HepG2 (cell line): ENCODE measurements around the gene PHLDB1. TPM values are rescaled to one million over a fixed set of nuclear protein-coding genes. Genes with fewer than 3 reads are reported as not detected.
A peak's percentile ranks its signal among the peaks of the same experiment; 100 is the strongest.

Experiments used
- ATAC-seq: fragments of 200-7000 bp; cut with Tn5 transposase; 3 replicates; pipeline ENCODE4 v1.9.1; 2020; ENCODE audit warnings: mild to moderate bottlenecking, moderate library complexity
- BruUV-seq: library from RNA; stranded (reverse); fragments of 400-500 nt; replicated peaks from 2 replicates; lab custom pipeline; 2021; lab: Mats Ljungman, UMichigan
- CTCF ChIA-PET: fragments of 300-600 bp; formaldehyde crosslinking; extraction: SDS; loops from one replicate; lab custom pipeline; 2021; ENCODE audit warnings: low total read pairs, inconsistent platforms, low intra/inter-chr PET ratio; lab: Yijun Ruan, JAX
- POLR2A ChIA-PET: fragments of 350-600 bp; sonication (Branson Sonifier 250); formaldehyde crosslinking; loops from one replicate; lab custom pipeline; 2020; ENCODE audit warnings: antibody characterized with exemption, inconsistent platforms; lab: Yijun Ruan, JAX
- DNase-seq: peaks from one replicate; pipeline ENCODE4 v3.0.0-alpha.2; 2015; ENCODE audit warnings: low spot score
- FAIRE-seq: peaks from 3 replicates; lab custom pipeline; 2011; peaks lifted over from hg19 to GRCh38; lab: Jason Lieb, UNC
- H2AFZ ChIP-seq: one replicate; pipeline ENCODE4 v1.6.1; 2011; ENCODE audit warnings: low read length, inconsistent platforms
- H3K27ac ChIP-seq: fragments of 300-600 bp; 3 replicates; pipeline ENCODE4 v1.8.0; 2011; ENCODE audit warnings: mixed run types, mild to moderate bottlenecking, mixed read lengths, low read length, inconsistent platforms; ENCODE audit not compliant: insufficient read depth; ENCODE audit errors: extremely low read length
- H3K27me3 ChIP-seq, 2 experiments: fragments of 200-600 bp in 1 of 2; 2 replicates in 1 of 2; 3 replicates in 1 of 2; pipeline versions ENCODE4 v1.6.0 to v1.8.0; 2011; ENCODE audit warnings: low read length in 2 of 2, mild to moderate bottlenecking in 2 of 2, moderate library complexity in 2 of 2, inconsistent platforms in 1 of 2; ENCODE audit not compliant: insufficient read depth in 2 of 2, control insufficient read depth in 1 of 2
- H3K36me3 ChIP-seq, 2 experiments: fragments of 200-600 bp in 1 of 2; replicated peaks in 1 of 2; 2 replicates in 1 of 2; 3 replicates in 1 of 2; pipeline versions ENCODE4 v1.5.1 to v1.8.0; 2011; ENCODE audit warnings: low read length in 2 of 2, inconsistent platforms in 1 of 2; ENCODE audit not compliant: insufficient read depth in 2 of 2, control insufficient read depth in 1 of 2
- H3K4me1 ChIP-seq: 2 replicates; pipeline ENCODE4 v1.5.1; 2012; ENCODE audit warnings: low read length, inconsistent platforms; ENCODE audit not compliant: insufficient read depth
- H3K4me2 ChIP-seq: 2 replicates; pipeline ENCODE4 v1.6.0; 2011; ENCODE audit warnings: low read depth, low read length, inconsistent platforms
- H3K4me3 ChIP-seq, 3 experiments: fragments of 200-600 bp in 1 of 3; sonication (generic), shearing (Covaris generic) in 1 of 3; replicated peaks in 1 of 3; 2 replicates each; pipeline ENCODE4 v1.5.1; 2011 to 2016; ENCODE audit warnings: low read length in 3 of 3, inconsistent platforms in 2 of 3, low read depth in 2 of 3, mild to moderate bottlenecking in 2 of 3, control low read depth in 1 of 3, mixed read lengths in 1 of 3; ENCODE audit not compliant: insufficient read depth in 1 of 3
- H3K79me2 ChIP-seq: one replicate; pipeline ENCODE4 v1.6.1; 2011; ENCODE audit warnings: low read length, inconsistent platforms; ENCODE audit not compliant: insufficient read depth
- H3K9ac ChIP-seq: 2 replicates; pipeline ENCODE4 v1.6.0; 2011; ENCODE audit warnings: mild to moderate bottlenecking, low read depth, low read length, inconsistent platforms; ENCODE audit not compliant: insufficient read depth
- H3K9me3 ChIP-seq: 2 replicates; pipeline ENCODE4 v1.5.1; 2012; ENCODE audit warnings: mild to moderate bottlenecking, low read length
- H4K20me1 ChIP-seq: 2 replicates; pipeline ENCODE4 v1.6.0; 2011; ENCODE audit warnings: inconsistent platforms, mild to moderate bottlenecking, low read length, moderate library complexity; ENCODE audit not compliant: insufficient read depth
- CAMTA2 ChIP-seq: sonication (generic); formaldehyde crosslinking; IDR thresholded peaks from 2 replicates; pipeline ENCODE4 v1.4.0; 2020; ENCODE audit warnings: mild to moderate bottlenecking, missing genetic modification reagents, borderline replicate concordance
- HDAC2 ChIP-seq: sonication (generic); formaldehyde crosslinking; IDR thresholded peaks from 2 replicates; pipeline ENCODE4 v1.4.0; 2020; ENCODE audit warnings: missing genetic modification reagents
- HNF4G ChIP-seq, 2 experiments: sonication (generic) in 1 of 2; formaldehyde crosslinking in 1 of 2; IDR thresholded peaks; 2 replicates each; pipeline versions ENCODE4 v1.4.0 to v1.6.1; 2011 to 2020; ENCODE audit warnings: borderline replicate concordance in 2 of 2, low read depth in 2 of 2, mild to moderate bottlenecking in 2 of 2, low read length in 1 of 2, missing genetic modification reagents in 1 of 2, moderate library complexity in 1 of 2
- KLF15 ChIP-seq: sonication (generic); formaldehyde crosslinking; IDR thresholded peaks from 2 replicates; pipeline ENCODE4 v1.8.1; 2023; ENCODE audit warnings: borderline replicate concordance, mild to moderate bottlenecking, inconsistent platforms, missing genetic modification reagents, mixed read lengths
- MXI1 ChIP-seq: IDR thresholded peaks from 3 replicates; pipeline ENCODE4 v1.6.1; 2012; ENCODE audit warnings: low read depth, low read length, inconsistent platforms, borderline replicate concordance
- NR2C2 ChIP-seq: sonication (generic); formaldehyde crosslinking; IDR thresholded peaks from 2 replicates; pipeline ENCODE4 v1.4.0; 2020; ENCODE audit warnings: missing genetic modification reagents, mild to moderate bottlenecking, moderate library complexity, borderline replicate concordance
- RARA ChIP-seq: IDR thresholded peaks from 2 replicates; pipeline ENCODE4 v1.6.1; 2016; ENCODE audit warnings: missing genetic modification reagents, missing compliant biosample characterization
- SIN3B ChIP-seq: fragments of 150-350 bp; IDR thresholded peaks from 2 replicates; pipeline ENCODE4 v1.6.1; 2014; ENCODE audit warnings: low read length
- SMARCC2 ChIP-seq: fragments of 450-650 bp; IDR thresholded peaks from 2 replicates; pipeline ENCODE4 v1.6.1; 2017; ENCODE audit warnings: antibody characterized with exemption, mild to moderate bottlenecking
- THAP11 ChIP-seq: IDR thresholded peaks from 2 replicates; pipeline ENCODE4 v1.6.1; 2016; ENCODE audit warnings: missing biosample characterization, missing genetic modification reagents
- ZBTB7B ChIP-seq: sonication (generic); formaldehyde crosslinking; IDR thresholded peaks from 2 replicates; pipeline ENCODE4 v1.4.0; 2020; ENCODE audit warnings: missing genetic modification reagents
- ZFY ChIP-seq: sonication (generic); formaldehyde crosslinking; IDR thresholded peaks from 2 replicates; pipeline ENCODE4 v1.4.0; 2020; ENCODE audit warnings: missing genetic modification reagents
- ZNF160 ChIP-seq: sonication (generic); formaldehyde crosslinking; IDR thresholded peaks from 2 replicates; pipeline ENCODE4 v1.8.0; 2022; ENCODE audit warnings: mild to moderate bottlenecking, inconsistent platforms, missing genetic modification reagents
- ZNF644 ChIP-seq: IDR thresholded peaks from 2 replicates; pipeline ENCODE4 v1.6.1; 2016; ENCODE audit warnings: low read depth
- ZNF792 ChIP-seq: IDR thresholded peaks from 2 replicates; pipeline ENCODE4 v1.6.1; 2016
- ZNF839 ChIP-seq: sonication (generic); formaldehyde crosslinking; IDR thresholded peaks from 2 replicates; pipeline ENCODE4 v1.4.0; 2020; ENCODE audit warnings: missing genetic modification reagents, mild to moderate bottlenecking, borderline replicate concordance
- ZSCAN31 ChIP-seq: sonication (generic); formaldehyde crosslinking; IDR thresholded peaks from 2 replicates; pipeline ENCODE4 v1.5.0; 2020; ENCODE audit warnings: low read depth, mild to moderate bottlenecking, missing genetic modification reagents
- WGBS: methylation state at CpG from one replicate; pipeline ENCODE4 v1.1.6; 2017; ENCODE audit warnings: low lambda C conversion rate; 5-methylcytosine and 5-hydroxymethylcytosine counted together
- in situ Hi-C: cut with HindIII; loops from 2 replicates; pipeline ENCODE4 v1.10.0; 2017; ENCODE audit warnings: low pct_unique_long_range_greater_than_20kb; ENCODE audit not compliant: extremely low pct_ligation_motif_present
- intact Hi-C: fragments of 100-400 bp; cut with micrococcal nuclease; formaldehyde crosslinking; loops from one replicate; pipeline ENCODE4 v1.10.0; 2022; ENCODE audit not compliant: unreplicated experiment
- polyA plus RNA-seq, 8 experiments: library from polyadenylated mRNA; depleted of rRNA in 3 of 8; stranded (reverse) in 7 of 8; unstranded in 1 of 8; fragments of >200 nt; fragmentation: Illumina TruSeq in 4 of 8; extraction: Trizol in 4 of 8; gene quantifications; 2 replicates each; pipeline versions ENCODE4 v1.2.1 to v1.2.3, GENCODE V29; 2011 to 2016; ENCODE audit warnings: low read depth in 4 of 8, missing spikeins in 1 of 8, mixed read lengths in 1 of 8; ENCODE audit not compliant: insufficient read depth in 1 of 8
- total RNA-seq, 5 experiments: library from RNA; depleted of rRNA; stranded (reverse); fragments of >200 nt; fragmentation: Illumina TruSeq; extraction: Trizol; gene quantifications; 2 replicates each; pipeline ENCODE4 v1.2.3, GENCODE V29; 2016; ENCODE audit warnings: low read depth in 1 of 5
- TF ChIP-seq, protein P1 (sequence below): sonication (generic); formaldehyde crosslinking; IDR thresholded peaks from 2 replicates; pipeline ENCODE4 v1.5.0; 2020; ENCODE audit warnings: mild to moderate bottlenecking, missing genetic modification reagents, moderate library complexity

The PHLDB1 gene
- total and polyA plus RNA-seq, 2 of the 13 experiments (the other 11 are each of a cell fraction or from before 2014, with no cell fraction given), result 13.8 to 14.2 TPM

DNA sequence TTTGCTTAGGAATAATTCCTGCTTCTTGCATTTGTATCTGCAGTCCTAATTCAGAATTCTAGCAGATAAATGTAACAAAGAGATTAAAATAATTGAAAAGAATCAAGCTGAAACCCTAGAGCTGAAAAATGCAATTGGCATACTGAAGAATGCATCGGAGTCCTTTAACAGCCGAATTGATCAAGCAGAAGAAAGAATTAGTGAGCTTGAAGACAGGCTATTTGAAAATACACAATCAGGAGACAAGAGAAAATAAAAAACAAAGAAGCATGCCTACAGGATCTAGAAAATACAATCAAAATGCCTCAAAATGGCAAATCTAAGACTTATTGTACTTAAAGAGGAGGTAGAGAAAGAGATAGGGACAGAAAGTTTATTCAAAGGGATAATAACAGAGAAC is 63.8 kb downstream of the PHLDB1 start:
- no peaks in the 10 kb centered on the region for H3K9me3 ChIP-seq
- DNase-seq, result no peak
- H3K27me3 ChIP-seq, result no peaks in the 10 kb centered on the region
- H3K27ac ChIP-seq, result no peak overlapping the region
- peaks cover 44% of the 10 kb centered on the region for H3K4me1 ChIP-seq
- peak; percentile 97 for TF ChIP-seq ZNF160 (CRISPR knock-in tag)
- no peak for TF ChIP-seq SIN3B
- ChIA-PET CTCF (no interaction called here), POLR2A (no interaction called here)
- H2AFZ ChIP-seq, result no peak overlapping the region
- BruUV-seq, result no TSS peak
- H3K9ac ChIP-seq, result no peak overlapping the region
- in situ Hi-C loops (no loop called here), intact Hi-C loops (no loop called here)
- H3K36me3 ChIP-seq, result no peaks in the 10 kb centered on the region
- no peaks in the 10 kb centered on the region for H3K79me2 ChIP-seq
- 91% methylated on average over 2 of the region's 2 CpGs for WGBS
- no peak for FAIRE-seq
- no peak overlapping the region for H3K4me2 ChIP-seq
- no peaks in the 10 kb centered on the region for H4K20me1 ChIP-seq
- no peak overlapping the region for H3K4me3 ChIP-seq
- ATAC-seq, result no peak

DNA sequence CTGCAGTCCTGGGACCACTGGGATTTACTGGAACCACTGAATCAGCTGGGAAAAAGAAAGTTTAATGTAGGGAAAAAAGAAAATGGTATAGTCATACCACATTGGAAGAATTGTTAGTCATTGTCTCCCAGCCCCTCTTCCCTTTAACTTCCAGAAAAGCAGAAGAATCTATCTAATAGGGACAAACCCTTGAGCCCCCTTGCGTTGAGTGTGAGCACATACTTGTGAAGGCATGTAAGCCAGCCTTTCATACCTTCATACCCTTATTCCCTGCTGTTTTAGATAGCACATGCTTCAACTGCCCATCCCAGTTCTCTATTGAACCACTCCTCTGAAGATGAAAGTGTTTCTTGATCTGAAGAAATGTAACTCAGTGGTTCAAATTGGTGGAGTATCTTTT is 65.4 kb downstream of the PHLDB1 start:
- Histone ChIP-seq H3K4me1 (peaks cover 44% of the 10 kb centered on the region), H3K79me2 (no peaks in the 10 kb centered on the region), H3K27ac (peak overlapping the region; percentile 76), H4K20me1 (no peaks in the 10 kb centered on the region), H3K9ac (no peak overlapping the region), H3K36me3 (no peaks in the 10 kb centered on the region), H3K27me3 (no peaks in the 10 kb centered on the region), H2AFZ (no peak overlapping the region), H3K4me2 (peak overlapping the region; percentile 75), H3K9me3 (no peaks in the 10 kb centered on the region), H3K4me3 (peak overlapping the region in 1 of 3 experiments; percentile 1; a peak in 1 of 6 replicates)
- in situ Hi-C loops (no loop called here), intact Hi-C loops (loop anchor here (1.0 kb wide), 1 partner anchor 12 kb away; no protein-coding TSS in a partner anchor)
- DNase-seq, result no peak
- no peak for FAIRE-seq
- ChIA-PET CTCF (interaction anchor here (2.1 kb wide), 1 partner anchor 13 kb away, joined by 7 read pairs; no protein-coding TSS in a partner anchor), POLR2A (interaction anchor here (1.2 to 2.4 kb wide), 7 partner anchors 9 to 52 kb away, joined by 3 to 15 read pairs (median 7); no protein-coding TSS in a partner anchor)
- BruUV-seq, result no TSS peak
- ATAC-seq, result peak; percentile 63
- 9% methylated on average over 1 of the region's 1 CpG for WGBS
- no peak for TF ChIP-seq HDAC2 (CRISPR knock-in tag)
- no peak for TF ChIP-seq ZFY (CRISPR knock-in tag)
- no peak for TF ChIP-seq MXI1
- no peak for TF ChIP-seq SMARCC2
- TF ChIP-seq RARA (CRISPR knock-in tag), result no peak
- TF ChIP-seq, protein P1, sequence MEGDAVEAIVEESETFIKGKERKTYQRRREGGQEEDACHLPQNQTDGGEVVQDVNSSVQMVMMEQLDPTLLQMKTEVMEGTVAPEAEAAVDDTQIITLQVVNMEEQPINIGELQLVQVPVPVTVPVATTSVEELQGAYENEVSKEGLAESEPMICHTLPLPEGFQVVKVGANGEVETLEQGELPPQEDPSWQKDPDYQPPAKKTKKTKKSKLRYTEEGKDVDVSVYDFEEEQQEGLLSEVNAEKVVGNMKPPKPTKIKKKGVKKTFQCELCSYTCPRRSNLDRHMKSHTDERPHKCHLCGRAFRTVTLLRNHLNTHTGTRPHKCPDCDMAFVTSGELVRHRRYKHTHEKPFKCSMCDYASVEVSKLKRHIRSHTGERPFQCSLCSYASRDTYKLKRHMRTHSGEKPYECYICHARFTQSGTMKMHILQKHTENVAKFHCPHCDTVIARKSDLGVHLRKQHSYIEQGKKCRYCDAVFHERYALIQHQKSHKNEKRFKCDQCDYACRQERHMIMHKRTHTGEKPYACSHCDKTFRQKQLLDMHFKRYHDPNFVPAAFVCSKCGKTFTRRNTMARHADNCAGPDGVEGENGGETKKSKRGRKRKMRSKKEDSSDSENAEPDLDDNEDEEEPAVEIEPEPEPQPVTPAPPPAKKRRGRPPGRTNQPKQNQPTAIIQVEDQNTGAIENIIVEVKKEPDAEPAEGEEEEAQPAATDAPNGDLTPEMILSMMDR, result peak; percentile 42
- no peak for TF ChIP-seq ZNF839 (CRISPR knock-in tag)
- TF ChIP-seq ZNF792 (CRISPR knock-in tag), result 0 out of 2 replicates have a peak, but pooled peaks have one; percentile 6
- no peak for TF ChIP-seq ZSCAN31
- no peak for TF ChIP-seq HNF4G (IDR thresholded peaks at IDR 0.05; ENCODE audit: borderline replicate concordance, low read depth, low read length)
- TF ChIP-seq HNF4G (CRISPR knock-in tag; IDR thresholded peaks at IDR 0.05; ENCODE audit: borderline replicate concordance, low read depth), result 0 out of 2 replicates have a peak, but pooled peaks have one; percentile 5
- no peak for TF ChIP-seq NR2C2
- no peak for TF ChIP-seq ZNF644
- TF ChIP-seq THAP11 (CRISPR knock-in tag), result no peak
- no peak for TF ChIP-seq ZBTB7B (CRISPR knock-in tag)
- TF ChIP-seq KLF15, result no peak
- TF ChIP-seq CAMTA2 (CRISPR knock-in tag), result no peak
